HG03442 (cell line): Measurements from ENCODE around the gene CRCP.
"Not testable (repeated sequence)": the region's sequence is repeated elsewhere in the genome, so short reads cannot be mapped to it uniquely, and the experiment has no call there.

Source experiments
- ATAC-seq: cut with Tn5 transposase; IDR thresholded peaks from one replicate; pipeline ENCODE4 v1.9.1; 2021; ENCODE audit warnings: mild to moderate bottlenecking, moderate library complexity; ENCODE audit not compliant: unreplicated experiment

The CRCP gene

DNA sequence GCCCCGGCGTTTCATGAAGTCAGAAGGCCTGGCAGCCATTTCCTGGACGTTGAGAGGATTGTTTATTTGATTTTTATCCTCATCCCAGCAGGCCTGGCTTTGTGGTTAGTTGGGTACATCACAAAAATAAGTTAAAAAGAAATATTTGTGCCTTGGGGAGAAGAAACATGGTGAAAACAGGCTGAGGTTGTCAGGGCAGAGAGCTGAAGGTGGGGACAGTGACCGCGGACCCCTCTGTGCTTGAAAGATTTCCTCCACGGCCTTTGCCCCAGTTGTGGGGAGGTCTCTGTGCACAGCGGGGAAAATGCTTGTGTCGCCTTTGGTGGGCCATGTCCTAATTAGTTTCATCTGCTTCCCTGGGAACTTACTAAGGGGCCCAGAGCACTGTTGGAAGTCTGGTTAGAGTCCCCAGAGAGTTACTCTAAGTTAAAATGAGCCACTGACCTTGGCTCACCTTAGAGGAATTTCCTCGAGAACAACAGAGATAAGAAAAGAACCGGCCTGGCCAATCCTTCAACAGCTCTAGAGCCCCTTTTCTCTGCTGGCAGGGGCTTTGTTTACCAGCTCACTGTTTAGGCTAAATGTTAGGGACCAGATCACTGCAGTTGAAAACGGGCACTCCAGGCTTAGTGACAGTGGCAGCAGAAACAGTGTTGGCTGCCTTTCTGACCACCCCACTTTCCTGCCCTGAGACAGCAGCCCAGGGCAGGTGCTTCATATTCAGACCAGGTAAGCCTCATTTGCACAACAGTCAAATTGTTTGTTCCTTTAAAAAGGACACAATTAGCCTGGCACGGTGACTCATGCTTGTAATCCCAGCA is 37.9 kb downstream of the CRCP start:
- ATAC-seq: no peak

DNA sequence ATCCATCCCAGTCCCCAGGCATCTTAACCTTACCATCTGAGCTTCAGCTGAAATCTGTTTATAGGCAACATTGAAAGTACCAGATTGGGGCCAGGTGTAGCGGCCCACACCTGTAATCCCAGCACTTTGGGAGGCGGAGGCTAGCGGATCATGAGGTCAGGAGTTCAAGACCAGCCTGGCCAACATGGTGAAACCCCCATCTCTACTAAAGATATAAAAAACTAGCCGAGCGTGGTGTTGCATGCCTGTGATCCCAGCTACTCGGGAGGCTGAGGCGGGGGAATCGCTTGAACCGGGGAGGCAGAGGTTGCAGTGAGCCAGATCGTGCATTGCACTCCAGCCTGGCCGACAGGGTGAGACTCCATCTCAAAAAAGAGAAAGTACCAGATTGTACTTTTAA is 39.0 kb downstream of the CRCP start:
- ATAC-seq: no peak

GRCh38 chr7:66156035-66156434 is 41.4 kb downstream of the CRCP start:
- not testable (repeated sequence) for ATAC-seq

DNA sequence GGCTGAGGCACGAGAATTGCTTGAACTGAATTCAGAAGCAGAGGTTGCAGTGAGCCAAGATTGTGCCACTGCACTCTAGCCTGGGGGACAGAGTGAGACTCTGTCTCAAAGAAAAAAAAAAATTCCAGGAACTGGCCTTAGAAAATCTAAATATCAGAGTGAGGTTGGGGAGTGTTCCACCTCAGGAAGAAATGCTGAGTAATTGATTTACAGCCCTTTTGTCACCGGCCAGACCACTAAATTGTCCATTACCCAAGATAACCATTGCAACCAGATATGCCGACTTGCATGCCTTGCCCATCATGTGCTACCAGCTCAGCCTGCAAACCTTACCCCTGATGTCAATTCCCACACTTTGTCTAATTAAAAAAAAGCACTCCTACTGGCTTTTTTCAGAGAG is 42.4 kb downstream of the CRCP start:
- no peak for ATAC-seq

GRCh38 chr7:66162622-66163021 is 48.0 kb downstream of the CRCP start:
- ATAC-seq: no peak

DNA sequence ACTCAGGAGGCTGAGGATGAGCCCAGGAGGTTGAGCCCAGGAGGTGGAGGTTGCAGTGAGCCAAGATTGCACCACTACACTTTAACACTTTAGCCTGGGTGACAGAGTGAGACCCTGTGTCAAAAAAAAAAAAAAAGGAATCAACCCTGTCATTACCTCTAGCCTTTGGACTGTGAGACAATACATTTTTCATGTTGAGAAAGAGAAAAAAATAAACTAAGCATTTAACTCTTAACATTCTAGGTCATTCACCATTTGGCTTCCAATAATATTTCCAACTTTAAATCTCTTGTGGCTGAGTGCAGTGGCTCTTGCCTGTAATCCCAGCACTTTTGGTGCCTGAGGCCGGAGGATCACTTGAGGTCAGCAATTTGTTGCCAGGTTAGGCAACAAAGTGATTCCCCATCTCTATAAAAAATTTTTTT is 48.6 kb downstream of the CRCP start:
- ATAC-seq: no peak

DNA sequence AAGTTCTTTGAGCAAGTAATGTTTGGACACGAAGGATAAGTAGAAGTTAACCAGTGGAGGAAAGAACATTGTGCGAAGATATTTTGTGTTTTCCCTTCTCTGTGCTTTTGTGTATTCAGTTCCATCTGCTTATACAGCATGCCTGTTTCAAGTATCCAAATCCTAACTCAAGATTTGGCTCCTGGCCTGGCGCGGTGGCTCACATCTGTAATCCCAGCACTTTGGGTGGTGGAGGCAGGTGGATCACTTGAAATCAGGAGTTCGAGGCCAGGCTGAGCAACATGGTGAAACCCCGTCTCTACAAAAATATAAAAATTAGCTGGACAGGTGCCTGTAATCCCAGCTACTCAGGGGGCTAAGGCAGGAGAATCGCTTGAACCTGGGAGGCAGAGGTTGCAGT is 49.7 kb downstream of the CRCP start:
- no peak for ATAC-seq

- ATAC-seq: no peak
These were observed 53.2 kb downstream of the CRCP start for GRCh38 chr7:66167773-66168387.

GRCh38 chr7:66169616-66170015 is 55.0 kb downstream of the CRCP start:
- no peak for ATAC-seq

- no peak for ATAC-seq
These were observed 55.9 kb downstream of the CRCP start for GRCh38 chr7:66170309-66171231.

- not testable (repeated sequence) for ATAC-seq
These were observed 58.1 kb downstream of the CRCP start for GRCh38 chr7:66172536-66173401.

DNA sequence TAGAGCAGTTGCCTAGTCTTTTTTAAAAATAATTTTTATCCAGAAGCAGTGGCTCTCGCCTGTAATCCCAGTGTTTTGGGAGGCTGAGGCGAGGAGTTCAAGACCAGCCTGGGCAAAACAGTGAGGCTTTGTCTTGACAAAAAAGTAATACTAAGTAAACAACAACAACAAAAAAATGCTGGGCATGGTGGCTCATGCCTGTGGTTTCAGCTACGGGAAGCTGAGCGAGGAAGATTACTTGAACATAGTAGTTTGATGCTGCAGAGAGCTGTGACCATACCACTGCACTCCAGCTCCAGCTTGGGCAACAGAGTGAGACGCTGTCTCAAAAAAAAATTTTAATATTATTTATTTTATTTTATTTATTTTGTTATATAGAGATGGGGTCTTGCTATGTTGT is 59.2 kb downstream of the CRCP start:
- no peak for ATAC-seq

DNA sequence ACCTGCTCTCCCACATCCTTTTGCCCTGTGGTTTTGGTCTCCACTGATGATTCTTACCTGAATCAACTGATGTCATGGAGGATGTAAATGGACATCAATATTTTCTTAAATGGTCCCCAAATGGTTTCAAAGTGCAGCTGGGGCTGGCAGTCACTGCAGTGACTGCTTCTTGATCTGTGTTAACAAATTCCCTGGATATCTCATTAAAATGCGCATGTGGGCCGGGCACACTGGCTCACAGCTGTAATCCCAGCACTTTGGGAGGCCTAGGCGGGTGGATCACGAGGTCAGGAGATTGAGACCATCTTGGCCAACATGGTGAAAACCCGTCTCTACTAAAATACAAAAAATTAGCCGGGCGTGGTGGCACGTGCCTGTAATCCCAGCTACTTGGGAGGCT is 60.4 kb downstream of the CRCP start:
- not testable (repeated sequence) for ATAC-seq

DNA sequence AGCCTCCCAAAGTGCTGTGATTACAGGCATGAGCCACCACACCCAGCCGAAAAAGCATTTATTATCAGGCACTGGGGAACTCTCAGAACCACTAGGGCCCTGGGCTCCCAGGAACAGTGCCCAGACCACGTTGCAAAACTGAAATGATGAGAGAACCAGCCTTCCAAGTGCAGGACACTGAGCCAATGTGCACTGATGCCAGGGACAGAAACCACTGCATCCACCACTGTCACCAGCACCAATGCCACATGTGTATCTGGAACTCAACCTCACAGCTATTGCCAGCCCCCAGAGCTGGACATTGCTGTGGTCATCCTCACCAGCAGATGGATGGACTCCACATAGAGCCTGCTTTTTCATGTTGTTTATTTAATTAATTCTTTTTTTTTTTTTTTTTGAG is 62.3 kb downstream of the CRCP start:
- no peak for ATAC-seq

DNA sequence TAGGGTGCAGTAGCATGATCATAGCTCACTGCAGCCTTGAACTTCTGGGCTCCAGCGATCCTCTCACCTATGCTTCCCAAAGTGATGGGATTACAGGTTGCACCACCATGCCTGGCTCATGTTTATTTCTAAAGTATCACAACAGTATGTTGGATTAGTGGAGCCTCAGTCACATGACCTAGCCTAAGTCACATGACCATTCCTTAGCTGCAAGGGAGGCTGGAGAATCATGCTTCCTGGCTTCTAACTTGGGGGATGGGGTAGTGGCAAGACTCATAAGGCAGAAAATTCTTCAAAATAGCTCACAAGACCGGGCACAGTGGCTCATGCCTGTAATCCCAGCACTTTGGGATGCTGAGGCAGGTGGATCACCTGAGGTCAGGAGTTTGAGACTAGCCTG is 63.6 kb downstream of the CRCP start:
- no peak for ATAC-seq

- ATAC-seq: no peak
These were observed 66.7 kb downstream of the CRCP start for GRCh38 chr7:66181329-66181728.

DNA sequence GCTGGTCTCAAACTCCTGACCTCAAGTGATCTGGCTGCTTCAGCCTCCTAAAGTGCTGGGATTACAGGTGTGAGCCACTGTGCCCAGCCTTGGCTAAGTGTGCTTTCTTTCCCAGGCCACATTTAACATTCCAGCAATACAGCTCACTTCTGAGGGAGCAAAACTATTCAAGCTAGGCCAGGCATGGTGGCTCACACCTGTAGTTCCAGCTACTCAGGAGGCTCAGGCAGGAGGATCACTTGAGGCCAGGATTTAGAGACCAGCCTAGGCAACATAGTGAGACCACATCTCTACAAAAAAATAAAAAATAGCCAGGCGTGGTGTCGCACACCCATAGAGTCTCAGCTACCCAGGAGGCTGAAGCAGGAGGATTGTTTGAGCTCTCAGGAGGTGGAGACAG is 67.2 kb downstream of the CRCP start:
- no peak for ATAC-seq

- no peak for ATAC-seq
These were observed 68.3 kb downstream of the CRCP start for GRCh38 chr7:66182920-66183319.

GRCh38 chr7:66183700-66184099 is 69.1 kb downstream of the CRCP start:
- no peak for ATAC-seq

GRCh38 chr7:66185680-66186187 is 71.1 kb downstream of the CRCP start:
- no peak for ATAC-seq
